Keratinocyte (primary cell): ENCODE data around the gene PELI1. TPM values are rescaled to one million over a fixed set of nuclear protein-coding genes. Genes with fewer than 3 reads are reported as not detected.

Experiments
- DNase-seq: peaks from one replicate; pipeline ENCODE4 v3.0.0-alpha.2; 2011; ENCODE audit warnings: low read depth, missing footprints, low spot score
- FAIRE-seq: peaks from 2 replicates; lab custom pipeline; 2011; peaks lifted over from hg19 to GRCh38; lab: Jason Lieb, UNC
- H2AFZ ChIP-seq: 2 replicates; pipeline ENCODE4 v1.6.0; 2012; ENCODE audit warnings: low read length, control low read depth, inconsistent platforms; ENCODE audit not compliant: control insufficient read depth
- H3K27ac ChIP-seq: 2 replicates; pipeline ENCODE4 v1.5.1; 2011; ENCODE audit warnings: low read length; ENCODE audit not compliant: control insufficient read depth, insufficient read depth
- H3K27me3 ChIP-seq: 3 replicates; pipeline ENCODE4 v1.6.0; 2011; ENCODE audit warnings: low read length; ENCODE audit not compliant: control insufficient read depth, insufficient read depth; ENCODE audit errors: extremely low read depth
- H3K36me3 ChIP-seq, 2 experiments: 2 replicates in 1 of 2; 3 replicates in 1 of 2; pipeline ENCODE4 v1.5.1; 2011; ENCODE audit warnings: low read length in 2 of 2, mild to moderate bottlenecking in 1 of 2; ENCODE audit not compliant: control insufficient read depth in 2 of 2, insufficient read depth in 2 of 2; ENCODE audit errors: extremely low read depth in 1 of 2
- H3K4me1 ChIP-seq: 3 replicates; pipeline ENCODE4 v1.5.1; 2011; ENCODE audit warnings: low read length; ENCODE audit not compliant: control insufficient read depth, insufficient read depth; ENCODE audit errors: extremely low read depth
- H3K4me2 ChIP-seq: 3 replicates; pipeline ENCODE4 v1.6.0; 2011; ENCODE audit warnings: low read depth, low read length; ENCODE audit not compliant: control insufficient read depth, insufficient read depth; ENCODE audit errors: extremely low read depth
- H3K4me3 ChIP-seq, 3 experiments: fragments of 200-600 bp in 1 of 3; sonication (generic) in 1 of 3; 2 replicates in 2 of 3; 3 replicates in 1 of 3; pipeline ENCODE4 v1.5.1; 2011 to 2016; ENCODE audit warnings: low read length in 3 of 3, mild to moderate bottlenecking in 3 of 3, control low read depth in 2 of 3, inconsistent platforms in 1 of 3, low read depth in 1 of 3, mixed read lengths in 1 of 3, mixed run types in 1 of 3, moderate library complexity in 1 of 3; ENCODE audit not compliant: control insufficient read depth in 2 of 3, insufficient read depth in 2 of 3; ENCODE audit errors: extremely low read depth in 1 of 3
- H3K79me2 ChIP-seq: 2 replicates; pipeline ENCODE4 v1.6.0; 2012; ENCODE audit warnings: low read length; ENCODE audit not compliant: control insufficient read depth, insufficient read depth
- H3K9ac ChIP-seq: 3 replicates; pipeline ENCODE4 v1.6.0; 2011; ENCODE audit warnings: low read length; ENCODE audit not compliant: control insufficient read depth, insufficient read depth; ENCODE audit errors: extremely low read depth
- H3K9me1 ChIP-seq: 3 replicates; pipeline ENCODE4 v1.6.0; 2011; ENCODE audit warnings: low read length; ENCODE audit not compliant: control insufficient read depth, insufficient read depth; ENCODE audit errors: extremely low read depth
- H3K9me3 ChIP-seq: 2 replicates; pipeline ENCODE4 v1.5.1; 2012; ENCODE audit warnings: low read depth, low read length; ENCODE audit not compliant: control insufficient read depth
- H4K20me1 ChIP-seq: 3 replicates; pipeline ENCODE4 v1.6.0; 2011; ENCODE audit warnings: low read length; ENCODE audit not compliant: control insufficient read depth, insufficient read depth; ENCODE audit errors: extremely low read depth
- EZH2 ChIP-seq: IDR thresholded peaks from one replicate; pipeline ENCODE4 v1.6.1; 2012; ENCODE audit warnings: inconsistent platforms, mild to moderate bottlenecking, low read length, moderate library complexity
- dilution Hi-C: fragments of 300-500 bp; cut with MboI; formaldehyde crosslinking; loops from one replicate; pipeline ENCODE4 v1.7.0; 2020; ENCODE audit warnings: low sequenced_read_pairs; ENCODE audit not compliant: extremely low pct_ligation_motif_present
- polyA plus RNA-seq, 5 experiments: library from polyadenylated mRNA; depleted of rRNA in 3 of 5; stranded (reverse) in 3 of 5; stranded (forward) in 1 of 5; unstranded in 1 of 5; fragments of >200 nt; gene quantifications; 1 replicate in 1 of 5; 2 replicates in 3 of 5; 3 replicates in 1 of 5; pipeline versions ENCODE4 v1.2.1 to v1.2.3, GENCODE V29; 2011 to 2012; ENCODE audit warnings: missing spikeins in 2 of 5, low read depth in 1 of 5, low replicate concordance in 1 of 5
- TF ChIP-seq, protein P1 (sequence below), 3 experiments: IDR thresholded peaks in 1 of 3; conservative IDR thresholded peaks in 1 of 3; optimal IDR thresholded peaks in 1 of 3; 2 replicates in 2 of 3; 3 replicates in 1 of 3; pipeline versions ENCODE3 to v1.5.1; 2011; ENCODE audit warnings: low read length in 3 of 3, mild to moderate bottlenecking in 3 of 3, moderate library complexity in 2 of 3, control low read depth in 1 of 3, inconsistent platforms in 1 of 3; ENCODE audit not compliant: insufficient read depth in 2 of 3; ENCODE audit errors: extremely low read depth in 1 of 3

The PELI1 gene
- polyA plus RNA-seq, 1 donor (not counting 4 experiments of a cell fraction or from before 2014, with no cell fraction given): 21.2 TPM

DNA sequence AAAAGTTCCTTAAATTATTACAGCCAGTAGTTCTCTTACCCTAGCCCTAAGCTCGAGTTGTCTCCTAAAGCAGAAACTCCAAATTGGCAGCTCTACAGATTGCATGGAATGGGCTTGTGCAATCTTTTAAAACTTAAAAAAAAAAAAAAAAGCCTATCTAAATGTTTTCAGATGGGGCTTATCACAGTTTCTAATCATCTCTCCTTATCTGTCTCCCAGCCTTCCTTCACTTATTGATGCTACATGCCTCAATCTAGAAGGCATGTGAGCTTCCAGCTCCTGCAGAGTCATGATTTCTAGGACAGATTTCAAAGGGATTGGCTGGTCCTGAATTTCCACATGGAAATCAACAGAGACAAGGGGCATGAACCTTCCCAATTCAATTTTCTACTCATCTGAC is 33.1 kb upstream of the PELI1 start:
- no peak overlapping the region for H2AFZ ChIP-seq
- no peaks in the 10 kb centered on the region for H3K27me3 ChIP-seq
- H3K9ac ChIP-seq: no peak overlapping the region
- no peak overlapping the region for H3K27ac ChIP-seq
- no peak overlapping the region for H3K4me2 ChIP-seq
- no peaks in the 10 kb centered on the region for H3K9me1 ChIP-seq
- H3K79me2 ChIP-seq: no peaks in the 10 kb centered on the region
- no peaks in the 10 kb centered on the region for H3K36me3 ChIP-seq
- TF ChIP-seq, protein P1, sequence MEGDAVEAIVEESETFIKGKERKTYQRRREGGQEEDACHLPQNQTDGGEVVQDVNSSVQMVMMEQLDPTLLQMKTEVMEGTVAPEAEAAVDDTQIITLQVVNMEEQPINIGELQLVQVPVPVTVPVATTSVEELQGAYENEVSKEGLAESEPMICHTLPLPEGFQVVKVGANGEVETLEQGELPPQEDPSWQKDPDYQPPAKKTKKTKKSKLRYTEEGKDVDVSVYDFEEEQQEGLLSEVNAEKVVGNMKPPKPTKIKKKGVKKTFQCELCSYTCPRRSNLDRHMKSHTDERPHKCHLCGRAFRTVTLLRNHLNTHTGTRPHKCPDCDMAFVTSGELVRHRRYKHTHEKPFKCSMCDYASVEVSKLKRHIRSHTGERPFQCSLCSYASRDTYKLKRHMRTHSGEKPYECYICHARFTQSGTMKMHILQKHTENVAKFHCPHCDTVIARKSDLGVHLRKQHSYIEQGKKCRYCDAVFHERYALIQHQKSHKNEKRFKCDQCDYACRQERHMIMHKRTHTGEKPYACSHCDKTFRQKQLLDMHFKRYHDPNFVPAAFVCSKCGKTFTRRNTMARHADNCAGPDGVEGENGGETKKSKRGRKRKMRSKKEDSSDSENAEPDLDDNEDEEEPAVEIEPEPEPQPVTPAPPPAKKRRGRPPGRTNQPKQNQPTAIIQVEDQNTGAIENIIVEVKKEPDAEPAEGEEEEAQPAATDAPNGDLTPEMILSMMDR (optimal IDR thresholded peaks at IDR 0.05 in 1 of 3, IDR thresholded peaks at IDR 0.05 in 1 of 3, conservative IDR thresholded peaks at IDR 0.05 in 1 of 3; ENCODE audit: extremely low read depth in 1 of 3, insufficient read depth in 2 of 3, low read length in 3 of 3): no peak
- no peak for TF ChIP-seq EZH2
- dilution Hi-C loops: no loop called here
- H4K20me1 ChIP-seq: no peaks in the 10 kb centered on the region
- peaks cover 5% of the 10 kb centered on the region for H3K4me1 ChIP-seq
- no peak for DNase-seq
- H3K4me3 ChIP-seq: no peak overlapping the region
- FAIRE-seq: no peak
- no peaks in the 10 kb centered on the region for H3K9me3 ChIP-seq

DNA sequence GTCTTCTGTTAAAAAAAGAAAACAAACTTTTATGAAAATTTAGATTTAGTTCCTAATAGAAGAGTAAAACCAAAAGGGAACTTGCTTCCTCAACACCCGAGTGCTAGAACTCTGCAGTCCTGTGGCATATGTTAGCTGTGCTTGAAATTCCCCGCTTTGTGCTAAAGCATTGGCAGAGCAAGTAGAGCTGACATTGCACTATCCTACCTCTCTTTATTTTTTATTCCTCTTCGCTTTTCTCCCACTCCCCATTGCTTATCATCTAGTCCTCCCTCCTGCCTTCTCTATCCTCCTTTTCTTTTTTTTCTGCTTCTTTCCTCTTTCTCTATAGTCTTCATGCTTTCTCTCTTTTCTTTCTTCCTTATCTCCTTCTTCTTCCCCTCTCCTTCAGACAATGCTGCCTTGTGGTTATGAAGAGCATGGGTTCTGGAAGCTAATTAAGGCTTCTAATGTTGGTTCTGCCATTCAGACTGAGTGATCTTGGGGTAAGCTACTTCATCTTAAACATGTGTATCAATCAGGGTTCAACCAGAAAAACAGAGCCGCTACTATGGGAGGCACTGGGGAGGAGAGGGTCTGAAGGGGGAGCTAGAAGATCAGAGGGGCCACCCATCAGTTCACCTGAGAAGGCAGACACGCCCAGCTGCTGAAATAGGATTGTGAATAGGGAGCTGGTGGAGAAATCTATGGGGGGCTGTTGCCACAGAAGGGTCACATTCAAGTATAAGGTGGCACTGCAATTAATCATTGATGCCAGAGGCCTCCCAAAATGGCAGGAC is 31.4 kb upstream of the PELI1 start:
- DNase-seq: no peak
- H3K27me3 ChIP-seq: no peaks in the 10 kb centered on the region
- no peak overlapping the region for H3K4me2 ChIP-seq
- TF ChIP-seq EZH2: no peak
- TF ChIP-seq, protein P1 (optimal IDR thresholded peaks at IDR 0.05 in 1 of 3, IDR thresholded peaks at IDR 0.05 in 1 of 3, conservative IDR thresholded peaks at IDR 0.05 in 1 of 3; ENCODE audit: extremely low read depth in 1 of 3, insufficient read depth in 2 of 3, low read length in 3 of 3): no peak
- no peak overlapping the region for H3K27ac ChIP-seq
- no peak overlapping the region for H3K9ac ChIP-seq
- no peaks in the 10 kb centered on the region for H3K9me3 ChIP-seq
- H3K79me2 ChIP-seq: no peaks in the 10 kb centered on the region
- H3K4me1 ChIP-seq: peaks cover 5% of the 10 kb centered on the region
- no peaks in the 10 kb centered on the region for H3K9me1 ChIP-seq
- H2AFZ ChIP-seq: no peak overlapping the region
- no peak overlapping the region for H3K4me3 ChIP-seq
- dilution Hi-C loops: no loop called here
- no peaks in the 10 kb centered on the region for H4K20me1 ChIP-seq
- no peaks in the 10 kb centered on the region for H3K36me3 ChIP-seq
- FAIRE-seq: no peak
